Measurements from ENCODE around the gene TTC19.
"Not testable (repeated sequence)": the region's sequence is repeated elsewhere in the genome, so short reads cannot be mapped to it uniquely, and the experiment has no call there.

Gene TTC19

DNA sequence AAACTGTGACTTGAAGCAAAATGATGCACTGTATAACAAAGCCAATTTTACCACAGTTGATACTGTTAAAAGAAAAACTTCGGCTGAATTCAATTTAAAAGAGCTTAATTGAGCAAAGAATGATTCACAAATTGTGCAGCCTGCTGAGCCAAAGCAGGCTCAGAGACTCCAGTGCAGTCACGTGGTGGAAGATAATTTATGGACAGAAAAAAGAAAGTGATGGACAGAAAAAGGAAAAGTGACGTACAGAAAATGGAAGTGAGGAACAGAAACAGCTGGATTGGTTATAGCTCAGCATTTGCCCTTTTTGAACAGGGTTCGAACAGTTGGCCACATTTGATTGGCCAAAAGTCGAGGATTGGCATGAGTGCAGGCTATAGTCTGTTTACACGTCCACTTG lies 25.8 kb upstream of the TTC19 start:
- DNase-seq: no peak

DNA sequence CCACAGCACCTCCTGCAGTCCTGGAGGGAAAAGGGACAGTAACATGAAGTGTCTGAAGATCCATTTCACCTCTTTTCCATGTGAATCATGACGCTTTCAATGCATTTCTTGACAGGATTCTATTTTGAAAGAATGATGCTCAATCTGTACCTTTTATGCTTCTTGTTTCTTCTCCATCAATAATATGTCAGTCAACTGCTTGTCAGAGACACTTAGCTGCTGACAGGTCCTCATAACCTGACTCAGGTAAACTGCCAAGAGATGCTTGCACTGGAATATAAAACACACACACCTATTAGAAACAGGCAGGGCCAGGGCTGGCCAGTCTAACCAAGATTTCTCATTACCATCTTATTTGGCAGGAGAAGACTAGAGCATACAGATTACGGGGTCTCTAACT lies 21.7 kb upstream of the TTC19 start:
- DNase-seq: no peak

GRCh38 chr17:15978606-15979005 lies 21.0 kb upstream of the TTC19 start:
- no peak for DNase-seq

GRCh38 chr17:15979013-15979412 lies 20.6 kb upstream of the TTC19 start:
- not testable (repeated sequence) for DNase-seq

DNA sequence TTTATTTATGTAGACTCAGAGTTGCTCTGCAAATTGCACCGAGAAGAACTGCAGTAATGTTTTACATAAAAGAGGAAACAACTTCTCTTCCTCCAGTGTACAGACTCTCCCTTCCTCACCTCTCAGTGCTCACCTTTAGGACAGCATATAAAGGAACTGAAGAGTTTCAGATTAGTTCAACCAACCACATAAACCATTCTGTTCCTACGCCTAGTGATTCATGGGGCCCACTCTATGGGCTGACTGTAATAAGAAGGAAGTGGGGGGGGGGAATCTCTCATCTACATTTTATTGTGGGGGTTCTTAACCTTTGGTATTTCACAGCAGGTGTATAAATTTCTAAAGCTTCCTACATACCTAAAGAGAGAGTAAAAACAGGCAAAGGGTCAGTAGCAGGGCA lies 18.4 kb upstream of the TTC19 start:
- DNase-seq: no peak

- no peak for DNase-seq
Observed at GRCh38 chr17:15981646-15982580, 17.7 kb upstream of the TTC19 start.

DNA sequence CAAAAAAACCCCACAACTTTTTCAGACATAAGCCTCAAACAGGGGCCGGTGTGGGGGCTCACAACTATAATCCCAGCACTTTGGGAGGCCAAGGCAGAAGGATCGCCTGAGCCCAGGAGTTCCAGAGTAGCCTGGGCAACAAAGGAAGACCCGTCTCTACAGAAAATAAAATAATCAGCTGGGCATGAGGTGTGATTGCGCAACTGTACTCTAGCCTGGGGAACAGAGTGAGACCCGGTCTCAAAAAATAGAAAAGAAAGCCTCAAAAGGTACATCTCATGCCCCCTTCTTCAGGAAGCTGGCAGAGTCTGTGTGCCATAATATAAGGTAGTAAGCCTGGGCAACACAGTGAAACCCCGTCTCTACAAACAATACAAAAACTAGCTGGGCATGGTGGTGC lies 3.3 kb upstream of the TTC19 start:
- no peak for DNase-seq

DNA sequence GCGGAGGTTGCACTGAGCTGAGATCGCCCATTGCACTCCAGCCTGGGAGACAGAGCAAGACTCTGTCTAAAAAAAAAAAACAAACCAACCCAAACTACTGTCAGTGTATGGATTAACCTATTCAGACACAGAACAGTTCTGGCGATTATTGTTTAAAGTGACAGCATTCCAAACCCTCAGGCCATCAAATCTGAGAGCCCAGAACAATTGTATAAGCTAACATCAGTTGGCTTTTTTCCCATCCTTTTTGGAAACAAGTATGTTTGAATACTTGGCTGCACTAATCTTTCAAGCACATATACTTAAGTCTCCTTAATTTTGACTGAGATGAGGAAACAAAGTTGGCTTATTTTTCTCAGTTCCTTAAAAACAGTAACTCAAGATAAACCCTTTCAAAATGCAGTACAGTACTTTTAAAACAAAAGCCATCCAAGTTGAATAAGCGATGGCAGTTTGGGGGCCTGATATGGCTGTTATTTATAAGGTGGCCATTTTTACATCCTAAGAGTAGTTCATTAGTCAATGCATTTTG lies 1.5 kb upstream of the TTC19 start:
- DNase-seq: no peak

DNA sequence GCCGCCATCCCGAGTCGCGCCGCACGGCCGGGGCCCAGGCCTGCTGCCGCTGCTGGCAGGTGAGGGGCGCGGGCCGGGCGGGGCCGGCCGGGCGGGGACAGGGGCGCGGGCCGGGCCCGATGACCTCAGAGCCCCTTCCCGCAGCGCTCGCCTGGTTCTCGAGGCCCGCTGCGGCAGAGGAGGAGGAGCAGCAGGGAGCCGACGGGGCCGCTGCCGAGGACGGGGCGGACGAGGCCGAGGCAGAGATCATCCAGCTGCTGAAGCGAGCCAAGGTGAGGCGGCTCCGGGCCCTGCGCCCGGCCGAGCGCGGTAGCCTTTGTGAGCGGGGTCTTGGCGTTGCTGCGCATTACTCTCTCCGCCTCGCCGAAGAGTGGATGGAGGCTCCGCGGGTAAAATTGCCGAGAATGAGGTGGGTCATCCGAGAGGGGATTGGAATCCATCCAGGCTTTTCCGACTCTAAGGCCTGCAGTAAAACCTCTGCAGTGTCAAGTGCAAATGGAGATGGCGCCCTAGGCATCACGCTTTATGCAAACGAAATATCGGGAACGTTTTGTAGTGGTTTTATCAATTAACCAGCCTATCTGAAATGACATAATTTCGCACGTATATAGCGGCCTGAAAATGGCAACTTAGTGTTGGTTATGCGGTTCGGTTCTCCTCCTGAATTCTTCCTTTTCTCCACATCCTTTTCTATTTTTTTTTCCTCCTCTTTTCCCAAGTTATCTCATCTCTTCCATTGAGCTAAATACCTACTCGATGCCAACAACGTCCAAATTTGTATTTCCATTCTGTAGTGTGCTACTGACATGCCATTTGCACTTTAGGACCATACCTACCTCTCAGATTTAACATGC lies 577 bp downstream of the TTC19 start:
- peak; percentile 56 for DNase-seq

DNA sequence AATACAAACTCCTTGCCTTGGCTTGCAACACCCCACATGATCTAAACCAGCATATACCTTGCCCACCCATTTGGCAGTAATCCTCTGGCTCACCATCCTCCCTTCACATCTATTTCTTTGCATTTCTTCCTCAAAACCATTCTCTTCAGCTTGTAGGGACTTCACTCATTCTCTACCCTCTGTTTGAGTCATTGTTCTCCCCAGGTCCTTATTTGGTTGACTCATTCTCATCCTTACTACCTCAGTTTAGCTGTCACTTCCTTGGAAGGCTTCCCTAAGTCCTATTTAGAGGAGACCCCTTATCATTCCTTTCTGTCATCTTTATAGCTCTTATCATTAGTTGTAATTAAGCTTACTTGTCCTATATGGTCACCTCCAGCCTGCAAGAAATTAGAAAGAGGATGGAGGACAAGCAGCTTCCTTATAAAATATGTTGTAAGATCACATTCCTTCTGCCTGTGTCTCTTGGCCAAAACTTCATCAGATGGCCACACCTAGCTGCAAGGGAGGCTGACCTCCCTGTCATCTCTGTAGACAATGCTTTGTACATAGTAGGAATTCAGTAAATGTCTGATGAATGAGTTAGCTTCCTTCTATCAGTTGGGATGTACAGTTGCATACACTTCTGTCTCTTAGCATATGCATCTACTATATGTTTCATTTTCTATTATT lies 1.7 kb downstream of the TTC19 start:
- no peak for DNase-seq

- DNase-seq: no peak
Observed at GRCh38 chr17:16002708-16003260, 3.2 kb downstream of the TTC19 start.

DNA sequence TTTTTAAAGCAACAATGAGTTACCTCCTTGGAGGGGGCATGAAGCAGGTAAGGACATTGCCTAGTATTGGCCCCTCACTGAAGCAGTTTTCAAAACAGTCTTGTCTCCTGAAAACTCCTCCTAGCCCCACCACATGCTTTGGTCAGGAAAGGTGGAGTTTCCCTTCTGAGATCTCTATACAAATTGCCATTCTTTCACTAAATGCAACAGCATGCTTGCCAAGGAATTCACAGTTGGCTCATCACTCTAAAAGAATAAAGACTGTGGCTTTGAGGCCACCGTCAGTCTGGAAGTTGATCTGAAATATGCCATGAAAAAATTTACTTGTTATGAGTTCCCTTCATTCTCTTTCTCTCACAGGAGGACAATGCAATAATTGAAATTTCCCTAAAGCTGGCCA lies 4.2 kb downstream of the TTC19 start:
- no peak for DNase-seq

DNA sequence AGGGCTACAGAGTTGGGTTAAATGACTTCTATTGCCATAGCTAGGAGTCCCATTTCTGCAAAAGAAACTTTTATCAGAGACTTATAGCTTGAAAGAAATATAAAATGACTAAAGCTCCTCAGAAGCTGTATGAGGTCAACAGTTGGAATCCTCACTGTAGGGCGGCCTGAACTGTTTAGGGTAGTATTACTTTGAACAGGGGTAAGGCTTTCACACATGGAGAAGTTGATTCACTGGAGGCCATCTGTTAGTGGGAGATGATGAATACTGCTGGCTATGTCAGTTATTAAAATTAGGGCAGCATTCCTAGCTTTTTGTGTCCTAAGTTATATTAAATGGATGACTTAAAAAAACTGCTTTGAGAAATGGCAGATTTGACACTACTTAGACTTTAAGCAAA lies 6.0 kb downstream of the TTC19 start:
- DNase-seq: no peak

- no peak for DNase-seq
Observed at GRCh38 chr17:16007439-16007838, 7.8 kb downstream of the TTC19 start.

- DNase-seq: peak; percentile 35
Observed at GRCh38 chr17:16013943-16014407, 14.4 kb downstream of the TTC19 start.

DNA sequence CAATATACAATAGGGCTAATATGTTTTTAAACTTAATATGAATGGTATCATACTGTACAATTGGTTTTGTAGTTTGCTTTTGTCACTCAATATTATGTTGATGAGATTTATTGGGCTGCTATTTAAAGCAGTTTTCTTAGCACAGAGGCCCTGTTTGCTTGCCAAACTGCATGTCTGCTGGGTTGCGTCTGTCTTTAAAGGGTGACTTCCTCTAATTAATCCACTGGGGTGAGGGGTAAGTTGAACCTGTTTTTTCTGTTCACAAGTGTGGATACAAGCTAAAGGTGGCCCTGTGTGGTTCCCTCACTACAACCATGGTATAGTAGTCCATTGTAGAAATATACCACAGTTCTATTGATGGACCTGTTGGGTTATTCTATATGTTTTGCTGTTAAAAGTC lies 19.7 kb downstream of the TTC19 start:
- no peak for DNase-seq

GRCh38 chr17:16023881-16024280 lies 24.3 kb downstream of the TTC19 start:
- DNase-seq: no peak

DNA sequence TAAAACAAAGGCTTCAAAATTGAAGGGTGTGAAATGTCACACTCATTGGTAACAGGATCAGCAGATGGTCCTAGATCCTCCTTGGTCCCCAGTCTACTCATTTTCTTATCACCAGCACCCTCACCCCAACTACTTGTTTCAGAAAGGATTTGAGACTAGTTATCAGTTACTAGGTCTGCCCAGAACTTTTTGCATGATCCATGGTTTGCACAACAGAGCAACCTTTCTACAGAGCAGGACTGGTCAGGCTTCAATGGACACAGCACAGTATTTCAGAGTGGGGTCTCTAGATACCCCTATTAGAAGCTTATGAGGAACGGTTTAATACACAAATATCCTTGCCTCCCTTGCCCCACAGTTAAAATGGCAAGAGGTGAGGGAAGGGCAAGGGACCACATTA lies 25.6 kb downstream of the TTC19 start:
- no peak for DNase-seq

- DNase-seq: no peak
Observed at GRCh38 chr17:16026895-16027294, 27.3 kb downstream of the TTC19 start.

DNA sequence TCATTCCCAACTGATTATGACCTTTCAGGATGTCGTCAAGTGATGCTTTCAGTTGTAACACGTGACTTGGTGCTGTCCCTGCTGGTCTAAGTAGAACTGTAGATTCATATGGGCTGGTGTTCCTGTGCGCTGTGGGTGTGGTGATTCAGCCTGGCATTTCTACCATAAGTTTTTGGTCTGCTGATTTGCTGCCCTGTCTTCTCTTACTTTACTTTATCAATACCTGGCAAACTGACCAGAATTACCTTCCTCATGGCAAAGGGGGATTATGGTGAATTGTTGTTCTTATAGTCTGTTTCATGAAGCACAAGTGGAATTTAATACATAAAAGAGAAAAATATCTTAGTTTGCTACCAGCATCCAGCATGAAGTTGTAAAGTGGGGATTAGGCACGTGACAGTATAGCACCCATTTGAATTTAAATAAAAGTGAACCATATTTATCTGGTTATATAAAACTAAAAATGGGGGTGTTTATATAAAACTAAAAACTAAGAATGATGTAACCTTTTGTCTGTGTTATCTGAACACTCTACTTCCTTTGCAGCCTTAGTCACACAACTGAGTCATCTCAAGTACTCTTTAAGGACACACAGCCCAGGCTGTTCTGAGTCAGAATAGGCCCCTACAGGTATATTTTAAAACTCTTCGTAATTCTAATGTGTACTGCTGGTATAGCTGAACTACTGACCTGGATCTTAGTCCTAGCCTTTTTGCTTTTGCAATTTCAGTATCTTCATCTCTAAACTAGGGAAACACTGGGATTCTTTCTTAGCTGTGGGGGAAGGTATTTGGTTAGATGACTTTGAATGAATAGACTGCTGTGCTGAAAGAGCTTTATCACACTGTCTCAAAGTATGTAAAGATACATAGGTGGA lies 28.3 kb downstream of the TTC19 start:
- no peak for DNase-seq

- no peak for DNase-seq
Observed at GRCh38 chr17:16033729-16034349, 34.2 kb downstream of the TTC19 start.

All from NCI-H1105 treated with DMSO at 0.1 percent for 48 hours (cell line).